Measurements from ENCODE around the gene CRYBG2.

DNA sequence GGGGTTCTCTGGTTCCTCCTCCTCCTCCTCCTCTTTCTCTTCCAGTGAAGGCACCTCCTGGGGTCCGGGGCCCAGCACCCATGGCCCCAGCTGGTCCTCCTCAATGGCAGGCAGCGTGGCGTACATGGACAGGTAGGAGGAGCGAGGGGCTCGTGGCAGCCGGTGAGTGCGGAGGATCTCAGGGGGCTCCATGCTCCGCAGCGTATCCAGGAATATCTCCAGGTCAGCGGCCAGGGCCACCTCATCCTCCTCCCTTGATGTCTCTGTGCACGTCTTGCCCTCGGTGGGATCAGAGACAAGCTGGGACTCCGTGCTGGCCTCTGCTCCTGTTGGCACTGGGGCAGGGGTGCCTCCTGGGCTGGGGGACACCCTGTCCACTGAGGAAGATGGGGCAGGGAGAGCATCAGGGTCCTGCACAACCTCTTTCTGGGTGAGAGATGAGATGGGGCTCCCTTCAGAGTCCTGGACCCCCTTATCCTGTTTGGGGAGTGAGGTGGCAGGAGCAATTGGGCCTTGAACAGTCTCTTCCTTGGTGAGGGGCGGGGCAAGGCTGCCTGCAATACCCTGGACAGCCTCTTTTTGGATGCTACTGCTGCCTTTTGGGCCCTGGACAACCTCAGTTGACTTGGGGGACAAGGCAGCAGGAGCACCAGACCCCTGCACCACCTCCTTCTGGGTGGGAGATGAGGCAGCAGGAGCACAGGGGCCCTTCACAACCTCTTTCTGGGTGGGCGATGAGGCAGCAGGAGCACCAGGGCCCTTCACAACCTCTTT lies 9.6 kb downstream of the CRYBG2 start:
- no peak for TF ChIP-seq POLR2AphosphoS5 (IDR thresholded peaks at IDR 0.05; ENCODE audit: low read depth, low read length)
- TF ChIP-seq TAF1 (IDR thresholded peaks at IDR 0.05; ENCODE audit: borderline replicate concordance, insufficient read depth, low read length): no peak
- no peak for TF ChIP-seq SIN3A (IDR thresholded peaks at IDR 0.05; ENCODE audit: borderline replicate concordance, insufficient read depth, low read length)
- TF ChIP-seq, protein P1, sequence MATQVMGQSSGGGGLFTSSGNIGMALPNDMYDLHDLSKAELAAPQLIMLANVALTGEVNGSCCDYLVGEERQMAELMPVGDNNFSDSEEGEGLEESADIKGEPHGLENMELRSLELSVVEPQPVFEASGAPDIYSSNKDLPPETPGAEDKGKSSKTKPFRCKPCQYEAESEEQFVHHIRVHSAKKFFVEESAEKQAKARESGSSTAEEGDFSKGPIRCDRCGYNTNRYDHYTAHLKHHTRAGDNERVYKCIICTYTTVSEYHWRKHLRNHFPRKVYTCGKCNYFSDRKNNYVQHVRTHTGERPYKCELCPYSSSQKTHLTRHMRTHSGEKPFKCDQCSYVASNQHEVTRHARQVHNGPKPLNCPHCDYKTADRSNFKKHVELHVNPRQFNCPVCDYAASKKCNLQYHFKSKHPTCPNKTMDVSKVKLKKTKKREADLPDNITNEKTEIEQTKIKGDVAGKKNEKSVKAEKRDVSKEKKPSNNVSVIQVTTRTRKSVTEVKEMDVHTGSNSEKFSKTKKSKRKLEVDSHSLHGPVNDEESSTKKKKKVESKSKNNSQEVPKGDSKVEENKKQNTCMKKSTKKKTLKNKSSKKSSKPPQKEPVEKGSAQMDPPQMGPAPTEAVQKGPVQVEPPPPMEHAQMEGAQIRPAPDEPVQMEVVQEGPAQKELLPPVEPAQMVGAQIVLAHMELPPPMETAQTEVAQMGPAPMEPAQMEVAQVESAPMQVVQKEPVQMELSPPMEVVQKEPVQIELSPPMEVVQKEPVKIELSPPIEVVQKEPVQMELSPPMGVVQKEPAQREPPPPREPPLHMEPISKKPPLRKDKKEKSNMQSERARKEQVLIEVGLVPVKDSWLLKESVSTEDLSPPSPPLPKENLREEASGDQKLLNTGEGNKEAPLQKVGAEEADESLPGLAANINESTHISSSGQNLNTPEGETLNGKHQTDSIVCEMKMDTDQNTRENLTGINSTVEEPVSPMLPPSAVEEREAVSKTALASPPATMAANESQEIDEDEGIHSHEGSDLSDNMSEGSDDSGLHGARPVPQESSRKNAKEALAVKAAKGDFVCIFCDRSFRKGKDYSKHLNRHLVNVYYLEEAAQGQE (IDR thresholded peaks at IDR 0.05; ENCODE audit: insufficient read depth in 1 of 2, low read depth in 2 of 2, low read length in 2 of 2): no peak
- no peak for TF ChIP-seq FOXP2 (optimal IDR thresholded peaks at IDR 0.05; ENCODE audit: borderline replicate concordance, extremely low read depth, extremely low read length, insufficient read depth)
